Measurements from ENCODE around the gene NSRP1.

- no peak for TF ChIP-seq CTCF (IDR thresholded peaks at IDR 0.05; ENCODE audit: low read depth, low read length)
- TF ChIP-seq POLR2A (IDR thresholded peaks at IDR 0.05; ENCODE audit: extremely low read depth, insufficient read length): no peak
- no peak for TF ChIP-seq MYC (IDR thresholded peaks at IDR 0.05; ENCODE audit: low read depth, low read length)
- no peak for TF ChIP-seq MAX (IDR thresholded peaks at IDR 0.05; ENCODE audit: low read depth, low read length)
Measured at GRCh38 chr17:30187573-30187972, 71.0 kb downstream of the NSRP1 start.
